CD4-positive, alpha-beta T cell (primary cell): Measurements from ENCODE around the gene CHRNA10. TPM values are rescaled to one million over a fixed set of nuclear protein-coding genes. Genes with fewer than 3 reads are reported as not detected.
"Not testable (repeated sequence)": the region's sequence is repeated elsewhere in the genome, so short reads cannot be mapped to it uniquely, and the experiment has no call there.

Source experiments
- ATAC-seq: fragments of 200-7000 bp; cut with Tn5 transposase; one replicate; pipeline ENCODE4 v1.10.0; 2022; ENCODE audit warnings: mild to moderate bottlenecking; ENCODE audit not compliant: poor library complexity
- CTCF ChIA-PET: fragments of 350-600 bp; sonication (Branson Sonifier 250); formaldehyde crosslinking; loops from one replicate; lab custom pipeline; 2021; ENCODE audit warnings: antibody characterized with exemption, inconsistent platforms; lab: Charles Lee
- POLR2A ChIA-PET: fragments of 350-600 bp; sonication (Branson Sonifier 250); formaldehyde crosslinking; loops from one replicate; lab custom pipeline; 2021; ENCODE audit warnings: antibody characterized with exemption, inconsistent platforms; lab: Charles Lee
- DNase-seq, 14 experiments: peaks; one replicate each; pipeline ENCODE4 v3.0.0-alpha.2; 2013 to 2020; ENCODE audit warnings: mixed read lengths in 2 of 14
- H3K27ac ChIP-seq, 2 donors: one replicate each; pipeline versions ENCODE4 v1.5.1 to v1.7.0; 2013; ENCODE audit warnings: low read length in 2 of 2, low read depth in 1 of 2, mild to moderate bottlenecking in 1 of 2
- H3K27me3 ChIP-seq, 2 experiments: 1 replicate in 1 of 2; 2 replicates in 1 of 2; pipeline versions ENCODE4 v1.6.1 to v1.7.0; 2013; ENCODE audit warnings: low read length in 2 of 2, control low read depth in 1 of 2, mild to moderate bottlenecking in 1 of 2, moderate library complexity in 1 of 2; ENCODE audit not compliant: insufficient read depth in 2 of 2, control insufficient read depth in 1 of 2
- H3K36me3 ChIP-seq: one replicate; pipeline ENCODE4 v1.6.1; 2013; ENCODE audit warnings: low read length, control low read depth; ENCODE audit not compliant: insufficient read depth
- H3K4me1 ChIP-seq: one replicate; pipeline ENCODE4 v1.6.1; 2013; ENCODE audit warnings: low read length, control low read depth; ENCODE audit not compliant: insufficient read depth
- H3K4me3 ChIP-seq: one replicate; pipeline ENCODE4 v1.5.1; 2013; ENCODE audit warnings: mild to moderate bottlenecking, low read length, moderate library complexity
- H3K9me3 ChIP-seq, 2 experiments: 1 replicate in 1 of 2; 2 replicates in 1 of 2; pipeline versions ENCODE4 v1.6.1 to v1.7.0; 2013; ENCODE audit warnings: low read length in 2 of 2, mild to moderate bottlenecking in 2 of 2, control low read depth in 1 of 2, moderate library complexity in 1 of 2; ENCODE audit not compliant: control insufficient read depth in 1 of 2, insufficient read depth in 1 of 2
- H3K27ac Mint-ChIP-seq: one replicate; pipeline ENCODE4 v1.8.0; 2020; ENCODE audit warnings: mixed read lengths
- H3K27me3 Mint-ChIP-seq: one replicate; pipeline ENCODE4 v1.8.0; 2021; ENCODE audit warnings: mixed read lengths
- H3K36me3 Mint-ChIP-seq: one replicate; pipeline ENCODE4 v1.8.0; 2021; ENCODE audit warnings: low read depth, mixed read lengths
- H3K4me1 Mint-ChIP-seq: one replicate; pipeline ENCODE4 v1.8.0; 2021; ENCODE audit warnings: low read depth, mixed read lengths
- H3K4me3 Mint-ChIP-seq: one replicate; pipeline ENCODE4 v1.8.0; 2020; ENCODE audit warnings: mild to moderate bottlenecking, mixed read lengths
- H3K9me3 Mint-ChIP-seq: one replicate; pipeline ENCODE4 v1.8.0; 2020; ENCODE audit warnings: mixed read lengths
- intact Hi-C, 2 experiments: fragments of 100-400 bp; cut with DNase I in 1 of 2; cut with micrococcal nuclease in 1 of 2; formaldehyde crosslinking; loops; one replicate each; pipeline versions ENCODE4 v1.15.1 to v1.9.0; 2023 to 2025; cut with DNase I, micrococcal nuclease
- total RNA-seq, 174 experiments: library from RNA in 2 of 174; stranded (reverse) in 2 of 174; gene quantifications; one replicate each; pipeline ENCODE4 v1.2.3 and lab custom pipeline; 2021 to 2026
- TF ChIP-seq, protein P1 (sequence below): fragments of 200-600 bp; IDR thresholded peaks from one replicate; pipeline ENCODE4 v1.8.0; 2022; ENCODE audit warnings: antibody characterized with exemption, mild to moderate bottlenecking

The CHRNA10 gene
- total RNA-seq, 2 experiments from 2014 or later = 0.33 to 0.39 TPM

DNA sequence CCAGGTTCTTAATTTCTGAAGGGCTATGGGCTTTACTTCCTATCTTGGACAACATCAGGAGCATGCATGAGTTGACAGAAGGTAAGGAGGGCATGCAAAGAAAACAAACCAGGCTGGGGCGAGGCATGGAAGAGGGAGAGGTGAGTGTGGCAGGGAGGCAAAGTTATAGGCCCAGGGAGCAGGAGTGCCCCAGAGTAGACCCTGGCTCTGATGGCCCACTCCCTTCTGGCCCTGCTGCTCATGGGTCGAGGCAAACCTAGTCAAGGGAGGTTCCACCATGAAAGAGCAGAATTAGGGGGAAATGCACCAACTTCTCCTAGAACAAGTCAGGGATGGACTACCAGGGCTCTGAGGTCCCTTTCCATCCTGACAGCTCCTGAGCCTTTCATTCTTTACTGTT lies 10.2 kb downstream of the CHRNA10 start:
- CTCF ChIA-PET = no interaction called here
- Histone ChIP-seq H3K4me3 (no peak overlapping the region), H3K27ac (no peak overlapping the region), H3K36me3 (peaks cover 8% of the 10 kb centered on the region), H3K4me1 (no peaks in the 10 kb centered on the region), H3K27me3 (peaks cover 0 to 6% of the 10 kb centered on the region in 2 experiments), H3K9me3 (no peaks in the 10 kb centered on the region)
- Mint-ChIP-seq H3K4me1 (no peaks in the 10 kb centered on the region), H3K9me3 (no peaks in the 10 kb centered on the region), H3K4me3 (no peak overlapping the region), H3K27ac (no peak overlapping the region), H3K36me3 (peaks cover 15% of the 10 kb centered on the region), H3K27me3 (peaks cover 3% of the 10 kb centered on the region)
- no peak for DNase-seq
- TF ChIP-seq, protein P1, sequence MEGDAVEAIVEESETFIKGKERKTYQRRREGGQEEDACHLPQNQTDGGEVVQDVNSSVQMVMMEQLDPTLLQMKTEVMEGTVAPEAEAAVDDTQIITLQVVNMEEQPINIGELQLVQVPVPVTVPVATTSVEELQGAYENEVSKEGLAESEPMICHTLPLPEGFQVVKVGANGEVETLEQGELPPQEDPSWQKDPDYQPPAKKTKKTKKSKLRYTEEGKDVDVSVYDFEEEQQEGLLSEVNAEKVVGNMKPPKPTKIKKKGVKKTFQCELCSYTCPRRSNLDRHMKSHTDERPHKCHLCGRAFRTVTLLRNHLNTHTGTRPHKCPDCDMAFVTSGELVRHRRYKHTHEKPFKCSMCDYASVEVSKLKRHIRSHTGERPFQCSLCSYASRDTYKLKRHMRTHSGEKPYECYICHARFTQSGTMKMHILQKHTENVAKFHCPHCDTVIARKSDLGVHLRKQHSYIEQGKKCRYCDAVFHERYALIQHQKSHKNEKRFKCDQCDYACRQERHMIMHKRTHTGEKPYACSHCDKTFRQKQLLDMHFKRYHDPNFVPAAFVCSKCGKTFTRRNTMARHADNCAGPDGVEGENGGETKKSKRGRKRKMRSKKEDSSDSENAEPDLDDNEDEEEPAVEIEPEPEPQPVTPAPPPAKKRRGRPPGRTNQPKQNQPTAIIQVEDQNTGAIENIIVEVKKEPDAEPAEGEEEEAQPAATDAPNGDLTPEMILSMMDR = no peak
- ATAC-seq = no peak
- intact Hi-C loops = no loop called here
- POLR2A ChIA-PET = no interaction called here

DNA sequence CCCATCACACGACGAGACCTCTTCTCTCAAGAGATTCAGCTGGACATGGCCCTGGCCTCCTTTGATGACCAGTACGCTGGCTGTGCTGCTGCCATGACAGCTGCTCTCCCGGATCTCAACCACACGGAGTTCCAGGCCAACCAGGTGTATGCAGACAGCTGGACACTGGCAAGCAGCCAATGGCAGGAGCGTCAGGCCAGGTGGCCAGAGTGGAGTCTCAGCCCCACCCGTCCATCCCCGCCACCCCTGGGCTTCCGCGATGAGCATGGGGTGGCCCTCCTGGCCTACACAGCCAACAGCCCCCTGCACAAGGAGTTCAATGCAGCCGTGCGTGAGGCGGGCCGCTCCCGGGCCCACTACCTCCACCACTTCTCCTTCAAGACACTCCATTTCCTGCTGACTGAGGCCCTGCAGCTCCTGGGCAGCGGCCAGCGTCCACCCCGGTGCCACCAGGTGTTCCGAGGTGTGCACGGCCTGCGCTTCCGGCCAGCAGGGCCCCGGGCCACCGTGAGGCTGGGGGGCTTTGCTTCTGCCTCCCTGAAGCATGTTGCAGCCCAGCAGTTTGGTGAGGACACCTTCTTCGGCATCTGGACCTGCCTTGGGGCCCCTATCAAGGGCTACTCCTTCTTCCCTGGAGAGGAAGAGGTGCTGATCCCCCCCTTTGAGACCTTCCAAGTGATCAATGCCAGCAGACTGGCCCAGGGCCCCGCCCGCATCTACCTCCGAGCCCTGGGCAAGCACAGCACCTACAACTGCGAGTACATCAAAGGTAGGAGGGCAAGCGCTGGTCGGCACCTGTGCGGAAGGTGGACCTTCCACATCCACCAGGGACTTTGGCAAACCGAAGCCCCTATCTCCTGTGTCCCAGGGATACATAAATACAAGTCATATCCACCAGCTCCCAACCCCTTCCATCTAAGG lies 11.3 kb downstream of the CHRNA10 start:
- no peak for DNase-seq
- no peaks in the 10 kb centered on the region for H3K4me1 ChIP-seq
- ChIA-PET POLR2A (no interaction called here), CTCF (no interaction called here)
- Mint-ChIP-seq H3K27me3 (peaks cover 3% of the 10 kb centered on the region), H3K4me3 (no peak overlapping the region), H3K9me3 (no peaks in the 10 kb centered on the region), H3K4me1 (no peaks in the 10 kb centered on the region), H3K27ac (no peak overlapping the region), H3K36me3 (peaks cover 4% of the 10 kb centered on the region)
- H3K9me3 ChIP-seq = no peaks in the 10 kb centered on the region
- H3K4me3 ChIP-seq = no peak overlapping the region
- H3K27me3 ChIP-seq = peaks cover 7 to 11% of the 10 kb centered on the region in 2 experiments
- no peak for ATAC-seq
- intact Hi-C loops = no loop called here
- H3K36me3 ChIP-seq = peaks cover 8% of the 10 kb centered on the region
- H3K27ac ChIP-seq = no peak overlapping the region
- TF ChIP-seq, protein P1 = no peak

DNA sequence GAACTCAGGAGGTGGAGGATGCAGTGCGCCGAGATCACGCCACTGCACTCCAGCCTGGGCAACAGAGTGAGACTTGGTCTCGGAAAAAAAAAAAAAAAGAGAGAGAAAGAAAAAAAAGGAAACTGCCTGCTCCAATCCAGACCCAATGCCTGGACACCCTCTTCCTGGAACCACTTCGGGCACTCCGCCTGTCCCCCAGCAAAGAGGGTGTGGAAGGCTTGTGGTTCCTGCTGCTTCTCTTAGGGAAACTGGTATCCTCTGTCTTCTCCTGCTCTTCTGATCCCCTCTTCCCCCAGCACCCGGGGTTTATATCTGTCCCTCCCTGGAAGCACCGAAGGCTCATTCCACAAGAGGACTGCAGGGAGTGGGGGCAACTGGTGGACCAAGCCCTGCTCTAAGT lies 12.9 kb downstream of the CHRNA10 start:
- TF ChIP-seq, protein P1 = no peak
- H3K4me3 ChIP-seq = no peak overlapping the region
- H3K4me1 ChIP-seq = no peaks in the 10 kb centered on the region
- Mint-ChIP-seq H3K27me3 (peaks cover 3% of the 10 kb centered on the region), H3K36me3 (no peaks in the 10 kb centered on the region), H3K4me1 (no peaks in the 10 kb centered on the region), H3K9me3 (no peaks in the 10 kb centered on the region), H3K27ac (no peak overlapping the region), H3K4me3 (no peak overlapping the region)
- H3K27ac ChIP-seq = no peak overlapping the region
- peaks cover 7 to 13% of the 10 kb centered on the region in 2 experiments for H3K27me3 ChIP-seq
- intact Hi-C loops = no loop called here
- H3K36me3 ChIP-seq = no peaks in the 10 kb centered on the region
- ATAC-seq = no peak
- ChIA-PET CTCF (no interaction called here), POLR2A (no interaction called here)
- DNase-seq = no peak
- no peaks in the 10 kb centered on the region for H3K9me3 ChIP-seq

DNA sequence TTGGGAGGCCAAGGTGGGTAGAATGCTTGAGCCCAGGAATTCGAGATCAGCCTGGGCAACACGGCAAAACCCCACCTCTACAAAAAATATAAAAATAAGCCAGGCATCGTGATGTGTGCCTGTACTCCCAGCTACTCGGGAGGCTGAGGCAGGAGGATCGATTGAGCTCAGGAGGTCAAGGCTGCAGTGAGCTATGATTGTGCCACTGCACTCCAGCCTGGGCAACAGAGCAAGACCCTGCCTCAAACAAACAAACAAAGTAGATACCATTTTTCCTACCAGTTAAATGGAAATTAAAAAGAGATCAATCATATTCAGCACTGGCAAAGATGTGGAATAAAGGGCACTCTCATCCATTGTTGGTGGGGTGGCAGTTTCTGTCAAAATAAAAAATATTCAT lies 13.9 kb downstream of the CHRNA10 start:
- H3K27ac Mint-ChIP-seq, intact Hi-C loops, H3K36me3 Mint-ChIP-seq: not testable (repeated sequence)

More for the DNA sequence above, 13.9 kb downstream of the CHRNA10 start:
- H3K36me3 ChIP-seq, H3K4me3 Mint-ChIP-seq, H3K27ac ChIP-seq, H3K27me3 Mint-ChIP-seq, H3K9me3 ChIP-seq, H3K4me3 ChIP-seq, H3K4me1 ChIP-seq, POLR2A ChIA-PET, CTCF ChIA-PET, H3K4me1 Mint-ChIP-seq, DNase-seq, H3K9me3 Mint-ChIP-seq, ATAC-seq: not testable (repeated sequence)
- peaks cover 7 to 13% of the 10 kb centered on the region in 2 experiments for H3K27me3 ChIP-seq
